DND-41 (cell line): ENCODE results near the gene MCC.

Source experiments
- EZH2 ChIP-seq: IDR thresholded peaks from 3 replicates; pipeline ENCODE4 v1.6.1; 2012; ENCODE audit warnings: borderline replicate concordance, low read depth, mild to moderate bottlenecking, moderate library complexity, low read length, inconsistent platforms; ENCODE audit not compliant: severe bottlenecking
- TF ChIP-seq, protein P1 (sequence below): IDR thresholded peaks from 2 replicates; pipeline ENCODE4 v1.5.1; 2012; ENCODE audit warnings: borderline replicate concordance, low read length, moderate library complexity, mild to moderate bottlenecking; ENCODE audit not compliant: poor library complexity, severe bottlenecking; ENCODE audit errors: extremely low read depth

GRCh38 chr5:113381791-113382190 lies 106.5 kb downstream of the MCC start:
- TF ChIP-seq, protein P1, sequence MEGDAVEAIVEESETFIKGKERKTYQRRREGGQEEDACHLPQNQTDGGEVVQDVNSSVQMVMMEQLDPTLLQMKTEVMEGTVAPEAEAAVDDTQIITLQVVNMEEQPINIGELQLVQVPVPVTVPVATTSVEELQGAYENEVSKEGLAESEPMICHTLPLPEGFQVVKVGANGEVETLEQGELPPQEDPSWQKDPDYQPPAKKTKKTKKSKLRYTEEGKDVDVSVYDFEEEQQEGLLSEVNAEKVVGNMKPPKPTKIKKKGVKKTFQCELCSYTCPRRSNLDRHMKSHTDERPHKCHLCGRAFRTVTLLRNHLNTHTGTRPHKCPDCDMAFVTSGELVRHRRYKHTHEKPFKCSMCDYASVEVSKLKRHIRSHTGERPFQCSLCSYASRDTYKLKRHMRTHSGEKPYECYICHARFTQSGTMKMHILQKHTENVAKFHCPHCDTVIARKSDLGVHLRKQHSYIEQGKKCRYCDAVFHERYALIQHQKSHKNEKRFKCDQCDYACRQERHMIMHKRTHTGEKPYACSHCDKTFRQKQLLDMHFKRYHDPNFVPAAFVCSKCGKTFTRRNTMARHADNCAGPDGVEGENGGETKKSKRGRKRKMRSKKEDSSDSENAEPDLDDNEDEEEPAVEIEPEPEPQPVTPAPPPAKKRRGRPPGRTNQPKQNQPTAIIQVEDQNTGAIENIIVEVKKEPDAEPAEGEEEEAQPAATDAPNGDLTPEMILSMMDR: no peak
- no peak for TF ChIP-seq EZH2
